Measurements from ENCODE around the gene LRRC7. TPM values are rescaled to one million over a fixed set of nuclear protein-coding genes. Genes with fewer than 3 reads are reported as not detected.

Gene LRRC7
- total and polyA plus RNA-seq, 12 donors, result under 0.01 to 3.4 (median 0.32) TPM; not detected in 3

GRCh38 chr1:69585666-69586065 lies 17.9 kb downstream of the LRRC7 start:
- H3K36me3 ChIP-seq (replicated peaks in 1 of 2), result no peaks in the 10 kb centered on the region
- no peak overlapping the region for H3K4me3 ChIP-seq
- DNase-seq, result no peak
- no peak for TF ChIP-seq POLR2A (IDR thresholded peaks at IDR 0.05)
- no peak for TF ChIP-seq CTCF (IDR thresholded peaks at IDR 0.05)
- intact Hi-C loops (cut with DNase I), result no loop called here
- 26 to 39% (median 36%) methylated on average over 2 of the region's 2 CpGs for WGBS, 4 donors
- no peaks in the 10 kb centered on the region for H3K27me3 ChIP-seq
- H3K27ac ChIP-seq, result no peak overlapping the region
- H3K9me3 ChIP-seq (replicated peaks in 1 of 3), result no peaks in the 10 kb centered on the region
- no peaks in the 10 kb centered on the region for H3K4me1 ChIP-seq (replicated peaks in 1 of 2)

- 62 to 74% (median 63%) methylated on average over 5 of the region's 5 CpGs for WGBS, 4 donors
- Histone ChIP-seq H3K4me1 (replicated peaks in 1 of 2) (no peaks in the 10 kb centered on the region), H3K9me3 (replicated peaks in 1 of 3) (no peaks in the 10 kb centered on the region), H3K27ac (no peak overlapping the region), H3K27me3 (no peaks in the 10 kb centered on the region), H3K36me3 (replicated peaks in 1 of 2) (no peaks in the 10 kb centered on the region), H3K4me3 (no peak overlapping the region)
- TF ChIP-seq POLR2A (IDR thresholded peaks at IDR 0.05) (no peak), CTCF (IDR thresholded peaks at IDR 0.05) (no peak)
- DNase-seq, result no peak
- intact Hi-C loops (cut with DNase I), result no loop called here
Measured at GRCh38 chr1:69587391-69587790, 19.7 kb downstream of the LRRC7 start.

GRCh38 chr1:69589799-69590198 lies 22.1 kb downstream of the LRRC7 start:
- WGBS, 4 donors, result 59 to 71% (median 68%) methylated on average over 1 of the region's 1 CpG

GRCh38 chr1:69592341-69592740 lies 24.6 kb downstream of the LRRC7 start:
- H3K9me3 ChIP-seq (replicated peaks in 1 of 3), result no peaks in the 10 kb centered on the region
- no peaks in the 10 kb centered on the region for H3K4me1 ChIP-seq (replicated peaks in 1 of 2)
- H3K27ac ChIP-seq, result no peak overlapping the region
- DNase-seq, result no peak
- intact Hi-C loops (cut with DNase I), result no loop called here
- H3K27me3 ChIP-seq, result no peaks in the 10 kb centered on the region
- WGBS, 4 donors, result 43 to 62% (median 57%) methylated on average over 6 of the region's 6 CpGs
- no peak overlapping the region for H3K4me3 ChIP-seq
- no peaks in the 10 kb centered on the region for H3K36me3 ChIP-seq (replicated peaks in 1 of 2)
- TF ChIP-seq CTCF (IDR thresholded peaks at IDR 0.05), result no peak
- TF ChIP-seq POLR2A (IDR thresholded peaks at IDR 0.05), result no peak

More at GRCh38 chr1:69589799-69590198, 22.1 kb downstream of the LRRC7 start:
- intact Hi-C loops (cut with DNase I), result no loop called here
- Histone ChIP-seq H3K4me3 (no peak overlapping the region), H3K36me3 (replicated peaks in 1 of 2) (no peaks in the 10 kb centered on the region), H3K27me3 (no peaks in the 10 kb centered on the region), H3K4me1 (replicated peaks in 1 of 2) (no peaks in the 10 kb centered on the region), H3K27ac (no peak overlapping the region), H3K9me3 (replicated peaks in 1 of 3) (no peaks in the 10 kb centered on the region)
- no peak for DNase-seq
- TF ChIP-seq POLR2A (IDR thresholded peaks at IDR 0.05) (no peak), CTCF (IDR thresholded peaks at IDR 0.05) (no peak)
